OCI-LY3 (cell line): Measurements from ENCODE around the gene KIAA1328.

Experiments
- CTCF ChIP-seq: fragments of 200-600, 300-600 bp; sonication (generic); IDR thresholded peaks from 2 replicates; pipeline ENCODE4 v1.5.1; 2014; ENCODE audit warnings: antibody characterized with exemption, low read length, low read depth
- EZH2phosphoT487 ChIP-seq: fragments of 200-600 bp; shearing (Covaris generic); IDR thresholded peaks from 2 replicates; pipeline ENCODE4 v1.6.1; 2018; ENCODE audit warnings: antibody characterized with exemption, mixed run types, low read depth

DNA sequence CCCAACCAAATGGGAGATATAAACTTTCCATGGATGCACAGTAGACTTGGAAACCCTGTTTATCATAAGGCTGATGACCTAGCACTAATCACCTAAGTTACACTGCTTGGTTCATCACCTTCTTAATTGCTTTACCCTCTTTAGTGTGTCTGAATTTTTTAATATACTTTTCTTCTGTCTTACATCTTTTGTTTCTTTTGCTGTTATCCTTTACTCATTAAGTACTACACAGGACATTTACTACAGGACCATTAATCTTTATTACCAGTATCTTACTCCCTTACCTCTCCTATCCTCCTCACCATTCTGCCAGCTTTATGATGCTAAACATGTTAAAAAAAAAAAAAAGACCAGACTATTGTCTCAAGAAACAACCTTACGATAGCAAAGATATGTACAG, 333.6 kb downstream of the KIAA1328 start:
- TF ChIP-seq CTCF (no peak), EZH2phosphoT487 (no peak)
